PC-9 (cell line): ENCODE data around the gene TCF12. TPM values are rescaled to one million over a fixed set of nuclear protein-coding genes. Genes with fewer than 3 reads are reported as not detected.
"Not testable (repeated sequence)": the region's sequence is repeated elsewhere in the genome, so short reads cannot be mapped to it uniquely, and the experiment has no call there.

Experiments used
- BruUV-seq: library from RNA; stranded (reverse); fragments of 400-500 nt; replicated peaks from 2 replicates; lab custom pipeline; 2021; lab: Mats Ljungman, UMichigan
- CTCF ChIA-PET: fragments of 300-600 bp; sonication (Branson Sonifier 250); formaldehyde crosslinking; loops from one replicate; lab custom pipeline; 2022; ENCODE audit warnings: antibody characterized with exemption; lab: Charles Lee
- POLR2A ChIA-PET: fragments of 300-600 bp; sonication (Branson Sonifier 250); formaldehyde crosslinking; loops from one replicate; lab custom pipeline; 2022; ENCODE audit warnings: antibody characterized with exemption; ENCODE audit not compliant: unreplicated experiment; lab: Charles Lee
- DNase-seq, 2 experiments: peaks; one replicate each; pipeline versions ENCODE4 v3.0.0 to v3.0.0-alpha.2; 2015 to 2022; ENCODE audit warnings: mixed read lengths in 1 of 2
- H2AFZ ChIP-seq: fragments of 200-600 bp; sonication (generic); 2 replicates; pipeline ENCODE4 v1.8.1; 2017; ENCODE audit warnings: antibody characterized with exemption
- H3F3A ChIP-seq: fragments of 200-600 bp; sonication (generic); 2 replicates; pipeline ENCODE4 v1.8.1; 2017; ENCODE audit warnings: antibody characterized with exemption, mild to moderate bottlenecking, low read depth; ENCODE audit not compliant: insufficient read depth
- H3K27ac ChIP-seq: fragments of 200-600 bp; sonication (generic); 2 replicates; pipeline ENCODE4 v1.6.1; 2016; ENCODE audit warnings: mixed run types
- H3K27me3 ChIP-seq: fragments of 200-600 bp; sonication (generic); 2 replicates; pipeline ENCODE4 v1.6.1; 2016; ENCODE audit warnings: low read depth, mixed run types; ENCODE audit not compliant: insufficient read depth
- H3K36me3 ChIP-seq: fragments of 200-600 bp; sonication (generic); 2 replicates; pipeline ENCODE4 v1.6.1; 2016; ENCODE audit warnings: low read depth, mixed run types
- H3K4me1 ChIP-seq: fragments of 200-600 bp; sonication (generic); replicated peaks from 2 replicates; pipeline ENCODE4 v1.6.1; 2016; ENCODE audit warnings: mixed run types; ENCODE audit not compliant: insufficient read depth
- H3K4me2 ChIP-seq: fragments of 200-600 bp; sonication (generic); 2 replicates; pipeline ENCODE4 v1.6.1; 2017; ENCODE audit warnings: mixed run types
- H3K4me3 ChIP-seq: fragments of 200-600 bp; sonication (generic); 2 replicates; pipeline ENCODE4 v1.6.1; 2016; ENCODE audit warnings: mixed run types
- H3K79me2 ChIP-seq: fragments of 200-600 bp; sonication (generic); 2 replicates; pipeline ENCODE4 v1.6.1; 2017; ENCODE audit warnings: low read depth, mixed run types
- H3K9me2 ChIP-seq: fragments of 200-600 bp; sonication (generic); 2 replicates; pipeline ENCODE4 v1.8.1; 2017; ENCODE audit warnings: mild to moderate bottlenecking; ENCODE audit not compliant: insufficient read depth
- H3K9me3 ChIP-seq: fragments of 200-600 bp; sonication (generic); 2 replicates; pipeline ENCODE4 v1.8.1; 2016; ENCODE audit warnings: low read depth; ENCODE audit not compliant: insufficient read depth
- H4K20me1 ChIP-seq: fragments of 200-600 bp; sonication (generic); 2 replicates; pipeline ENCODE4 v1.8.1; 2017; ENCODE audit not compliant: insufficient read depth
- CTCF ChIP-seq: fragments of 200-600 bp; sonication (generic); conservative IDR thresholded peaks from 2 replicates; pipeline ENCODE4 v1.6.1; 2017; ENCODE audit warnings: mixed run types, antibody characterized with exemption, mild to moderate bottlenecking, moderate library complexity
- EZH2 ChIP-seq: fragments of 200-600 bp; sonication (generic); IDR thresholded peaks from 2 replicates; pipeline ENCODE4 v1.8.0; 2017; ENCODE audit warnings: antibody characterized with exemption, low read depth
- intact Hi-C: fragments of 100-400 bp; cut with micrococcal nuclease; formaldehyde crosslinking; loops from one replicate; pipeline ENCODE4 v1.10.0; 2022; ENCODE audit not compliant: unreplicated experiment
- total RNA-seq: library from RNA; stranded (reverse); gene quantifications from 2 replicates; pipeline ENCODE4 v1.2.3, GENCODE V29; 2021

Gene TCF12
- total RNA-seq, 1 experiment from 2014 or later, result 60.1 TPM

GRCh38 chr15:57160823-57161560, 242.5 kb downstream of the TCF12 start:
- Histone ChIP-seq H3K36me3 (no peaks in the 10 kb centered on the region), H3F3A (no peaks in the 10 kb centered on the region), H4K20me1 (no peaks in the 10 kb centered on the region), H3K27ac (no peak overlapping the region), H2AFZ (no peak overlapping the region), H3K4me1 (no peaks in the 10 kb centered on the region), H3K4me2 (no peak overlapping the region), H3K79me2 (no peaks in the 10 kb centered on the region), H3K9me3 (no peaks in the 10 kb centered on the region), H3K27me3 (no peaks in the 10 kb centered on the region), H3K9me2 (no peaks in the 10 kb centered on the region), H3K4me3 (no peak overlapping the region)
- POLR2A ChIA-PET, result no interaction called here
- intact Hi-C loops, result no loop called here
- DNase-seq, result no peak
- CTCF ChIA-PET, result interaction anchor here (0.6 kb wide), 1 partner anchor 1941 kb away, joined by 4 read pairs; no protein-coding TSS in a partner anchor
- BruUV-seq, result no TSS peak
- no peak for TF ChIP-seq CTCF
- no peak for TF ChIP-seq EZH2

GRCh38 chr15:57164251-57164650, 245.8 kb downstream of the TCF12 start:
- H3K9me3 ChIP-seq, H3K27me3 ChIP-seq, DNase-seq, POLR2A ChIA-PET, H3F3A ChIP-seq, H3K27ac ChIP-seq, H3K9me2 ChIP-seq, H3K4me2 ChIP-seq, H3K4me1 ChIP-seq, H3K4me3 ChIP-seq, BruUV-seq, H3K79me2 ChIP-seq, H2AFZ ChIP-seq, H4K20me1 ChIP-seq, H3K36me3 ChIP-seq, intact Hi-C loops: not testable (repeated sequence)
- CTCF ChIA-PET, result interaction anchor here (0.6 kb wide), 1 partner anchor 20 kb away, joined by 3 read pairs; no protein-coding TSS in a partner anchor

- intact Hi-C loops, result no loop called here
- BruUV-seq, result no TSS peak
- Histone ChIP-seq H3K9me3 (no peaks in the 10 kb centered on the region), H4K20me1 (no peaks in the 10 kb centered on the region), H2AFZ (no peak overlapping the region), H3K4me3 (no peak overlapping the region), H3K27ac (no peak overlapping the region), H3K4me2 (no peak overlapping the region), H3K36me3 (no peaks in the 10 kb centered on the region), H3K27me3 (no peaks in the 10 kb centered on the region), H3K79me2 (no peaks in the 10 kb centered on the region), H3F3A (no peaks in the 10 kb centered on the region), H3K4me1 (no peaks in the 10 kb centered on the region), H3K9me2 (no peaks in the 10 kb centered on the region)
- ChIA-PET CTCF (no interaction called here), POLR2A (interaction anchor here (0.6 kb wide), 1 partner anchor 571 kb away, joined by 3 read pairs; no protein-coding TSS in a partner anchor)
- TF ChIP-seq EZH2 (no peak), CTCF (no peak)
- no peak for DNase-seq
Measured at GRCh38 chr15:57165992-57166391, 247.5 kb downstream of the TCF12 start.
